ENCODE data around the gene TUBA3D. TPM values are rescaled to one million over a fixed set of nuclear protein-coding genes. Genes with fewer than 3 reads are reported as not detected.
"Not testable (repeated sequence)": the region's sequence is repeated elsewhere in the genome, so short reads cannot be mapped to it uniquely, and the experiment has no call there.

The TUBA3D gene
- total and polyA plus RNA-seq, 2 of the 13 experiments (the other 11 are each of a cell fraction or from before 2014, with no cell fraction given) = not detected

GRCh38 chr2:131471624-131472023, 4.3 kb upstream of the TUBA3D start:
- H3K4me1 ChIP-seq (ENCODE audit: insufficient read depth, low read length); BruUV-seq (replicated peaks); H3K9ac ChIP-seq (ENCODE audit: insufficient read depth, low read depth, low read length); DNase-seq (ENCODE audit: low spot score); H3K9me3 ChIP-seq (ENCODE audit: low read length); POLR2A ChIA-PET; H2AFZ ChIP-seq (ENCODE audit: low read length); H3K36me3 ChIP-seq (replicated peaks in 1 of 2; ENCODE audit: control insufficient read depth in 1 of 2, insufficient read depth in 2 of 2, low read length in 2 of 2); in situ Hi-C loops (cut with HindIII; ENCODE audit: extremely low pct_ligation_motif_present, low pct_unique_long_range_greater_than_20kb); CTCF ChIA-PET (ENCODE audit: low intra/inter-chr PET ratio, low total read pairs); H3K27ac ChIP-seq (ENCODE audit: extremely low read length, insufficient read depth, low read length); intact Hi-C loops (cut with micrococcal nuclease; ENCODE audit: unreplicated experiment); H4K20me1 ChIP-seq (ENCODE audit: insufficient read depth, low read length); H3K27me3 ChIP-seq (ENCODE audit: control insufficient read depth in 1 of 2, insufficient read depth in 2 of 2, low read length in 2 of 2); H3K4me3 ChIP-seq (replicated peaks in 1 of 3; ENCODE audit: insufficient read depth in 1 of 3, low read depth in 2 of 3, low read length in 3 of 3); H3K79me2 ChIP-seq (ENCODE audit: insufficient read depth, low read length); FAIRE-seq; H3K4me2 ChIP-seq (ENCODE audit: low read depth, low read length): not testable (repeated sequence)
- ATAC-seq = peak; percentile 77
- 100% methylated on average over 2 of the region's 8 CpGs for WGBS (ENCODE audit: low lambda C conversion rate)

GRCh38 chr2:131473266-131473665, 2.7 kb upstream of the TUBA3D start:
- H3K9me3 ChIP-seq (ENCODE audit: low read length); H3K9ac ChIP-seq (ENCODE audit: insufficient read depth, low read depth, low read length); H3K27me3 ChIP-seq (ENCODE audit: control insufficient read depth in 1 of 2, insufficient read depth in 2 of 2, low read length in 2 of 2); H3K27ac ChIP-seq (ENCODE audit: extremely low read length, insufficient read depth, low read length); H3K4me1 ChIP-seq (ENCODE audit: insufficient read depth, low read length); FAIRE-seq; in situ Hi-C loops (cut with HindIII; ENCODE audit: extremely low pct_ligation_motif_present, low pct_unique_long_range_greater_than_20kb); POLR2A ChIA-PET; H3K4me2 ChIP-seq (ENCODE audit: low read depth, low read length); CTCF ChIA-PET (ENCODE audit: low intra/inter-chr PET ratio, low total read pairs); ATAC-seq; H3K36me3 ChIP-seq (replicated peaks in 1 of 2; ENCODE audit: control insufficient read depth in 1 of 2, insufficient read depth in 2 of 2, low read length in 2 of 2); H3K4me3 ChIP-seq (replicated peaks in 1 of 3; ENCODE audit: insufficient read depth in 1 of 3, low read depth in 2 of 3, low read length in 3 of 3); H2AFZ ChIP-seq (ENCODE audit: low read length); DNase-seq (ENCODE audit: low spot score); H4K20me1 ChIP-seq (ENCODE audit: insufficient read depth, low read length); H3K79me2 ChIP-seq (ENCODE audit: insufficient read depth, low read length); BruUV-seq (replicated peaks); intact Hi-C loops (cut with micrococcal nuclease; ENCODE audit: unreplicated experiment): not testable (repeated sequence)
- 83% methylated on average over 2 of the region's 2 CpGs for WGBS (ENCODE audit: low lambda C conversion rate)

GRCh38 chr2:131476363-131476762, 444 bp downstream of the TUBA3D start:
- ATAC-seq; H2AFZ ChIP-seq (ENCODE audit: low read length); H4K20me1 ChIP-seq (ENCODE audit: insufficient read depth, low read length); H3K9ac ChIP-seq (ENCODE audit: insufficient read depth, low read depth, low read length); H3K4me3 ChIP-seq (replicated peaks in 1 of 3; ENCODE audit: insufficient read depth in 1 of 3, low read depth in 2 of 3, low read length in 3 of 3); FAIRE-seq; H3K9me3 ChIP-seq (ENCODE audit: low read length); DNase-seq (ENCODE audit: low spot score); intact Hi-C loops (cut with micrococcal nuclease; ENCODE audit: unreplicated experiment); CTCF ChIA-PET (ENCODE audit: low intra/inter-chr PET ratio, low total read pairs); H3K27me3 ChIP-seq (ENCODE audit: control insufficient read depth in 1 of 2, insufficient read depth in 2 of 2, low read length in 2 of 2); H3K27ac ChIP-seq (ENCODE audit: extremely low read length, insufficient read depth, low read length); H3K36me3 ChIP-seq (replicated peaks in 1 of 2; ENCODE audit: control insufficient read depth in 1 of 2, insufficient read depth in 2 of 2, low read length in 2 of 2); BruUV-seq (replicated peaks); H3K4me2 ChIP-seq (ENCODE audit: low read depth, low read length); H3K79me2 ChIP-seq (ENCODE audit: insufficient read depth, low read length); POLR2A ChIA-PET; H3K4me1 ChIP-seq (ENCODE audit: insufficient read depth, low read length): not testable (repeated sequence)
- in situ Hi-C loops (cut with HindIII; ENCODE audit: extremely low pct_ligation_motif_present, low pct_unique_long_range_greater_than_20kb) = loop anchor here (25.0 kb wide), 1 partner anchor 1289 kb away; the partner anchor contains the start of genes MZT2B, SMPD4 and TUBA3E
- WGBS (ENCODE audit: low lambda C conversion rate) = 98% methylated on average over 25 of the region's 25 CpGs

GRCh38 chr2:131477227-131477626, 1.3 kb downstream of the TUBA3D start:
- H3K4me1 ChIP-seq (ENCODE audit: insufficient read depth, low read length); DNase-seq (ENCODE audit: low spot score); H3K27me3 ChIP-seq (ENCODE audit: control insufficient read depth in 1 of 2, insufficient read depth in 2 of 2, low read length in 2 of 2); H3K79me2 ChIP-seq (ENCODE audit: insufficient read depth, low read length); H3K36me3 ChIP-seq (replicated peaks in 1 of 2; ENCODE audit: control insufficient read depth in 1 of 2, insufficient read depth in 2 of 2, low read length in 2 of 2); H3K9ac ChIP-seq (ENCODE audit: insufficient read depth, low read depth, low read length); ATAC-seq; FAIRE-seq; CTCF ChIA-PET (ENCODE audit: low intra/inter-chr PET ratio, low total read pairs); H3K27ac ChIP-seq (ENCODE audit: extremely low read length, insufficient read depth, low read length); H3K4me2 ChIP-seq (ENCODE audit: low read depth, low read length); H4K20me1 ChIP-seq (ENCODE audit: insufficient read depth, low read length); H3K9me3 ChIP-seq (ENCODE audit: low read length); H3K4me3 ChIP-seq (replicated peaks in 1 of 3; ENCODE audit: insufficient read depth in 1 of 3, low read depth in 2 of 3, low read length in 3 of 3); H2AFZ ChIP-seq (ENCODE audit: low read length); BruUV-seq (replicated peaks); POLR2A ChIA-PET; intact Hi-C loops (cut with micrococcal nuclease; ENCODE audit: unreplicated experiment): not testable (repeated sequence)
- in situ Hi-C loops (cut with HindIII; ENCODE audit: extremely low pct_ligation_motif_present, low pct_unique_long_range_greater_than_20kb) = loop anchor here (25.0 kb wide), 1 partner anchor 1290 kb away; the partner anchor contains the start of genes MZT2B, SMPD4 and TUBA3E
- 88% methylated on average over 1 of the region's 1 CpG for WGBS (ENCODE audit: low lambda C conversion rate)

All from HepG2 (cell line).